ENCODE data around the gene SPTLC2. TPM values are rescaled to one million over a fixed set of nuclear protein-coding genes. Genes with fewer than 3 reads are reported as not detected.

Gene SPTLC2
- total and polyA plus RNA-seq, 2 donors (not counting 1 experiment from before 2014, with no cell fraction given): 22.8 to 25.9 TPM

DNA sequence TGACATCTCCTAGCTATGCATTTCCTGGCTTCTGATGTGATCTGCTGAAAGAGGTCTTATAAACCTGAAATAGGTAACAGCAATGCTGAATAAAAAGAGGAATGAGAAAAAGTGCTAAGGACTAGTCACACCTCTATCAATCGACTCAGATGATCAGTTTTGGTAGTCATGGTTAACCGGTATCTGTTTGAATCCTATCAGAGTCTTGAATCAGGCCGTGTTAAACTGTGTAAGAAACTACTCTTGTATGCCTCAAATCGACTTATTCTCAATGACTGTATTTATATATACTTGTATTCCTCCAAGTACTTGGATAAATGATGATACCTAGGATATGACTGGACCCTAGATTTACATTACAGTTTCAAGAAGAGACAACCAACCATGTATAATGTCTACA, 107.1 kb downstream of the SPTLC2 start:
- Histone ChIP-seq H3K9me3 (ENCODE audit: control insufficient read depth, insufficient read depth, low read depth, low read length) (no peaks in the 10 kb centered on the region), H3K27me3 (ENCODE audit: control insufficient read depth, insufficient read depth, low read length) (no peaks in the 10 kb centered on the region), H3K79me2 (ENCODE audit: control insufficient read depth, insufficient read depth, low read length) (no peaks in the 10 kb centered on the region), H3K4me3 (replicated peaks in 1 of 4; ENCODE audit: control extremely low read depth in 1 of 4, insufficient read depth in 1 of 4, low read depth in 3 of 4, low read length in 4 of 4) (no peak overlapping the region), H3K4me2 (ENCODE audit: extremely low read depth, insufficient read depth, low read length) (no peak overlapping the region), H4K20me1 (ENCODE audit: control insufficient read depth, extremely low read depth, insufficient read depth, low read length) (no peaks in the 10 kb centered on the region), H3K9ac (ENCODE audit: insufficient read depth, low read length) (no peak overlapping the region), H3K4me1 (ENCODE audit: control insufficient read depth, extremely low read depth, insufficient read depth, low read length) (no peaks in the 10 kb centered on the region), H3K27ac (ENCODE audit: insufficient read depth, low read length) (no peak overlapping the region), H2AFZ (ENCODE audit: low read length) (no peak overlapping the region), H3K36me3 (ENCODE audit: control insufficient read depth, insufficient read depth, low read length) (peaks cover 4% of the 10 kb centered on the region)
- DNase-seq (ENCODE audit: low read depth in 2 of 2): no peak
- no peak for TF ChIP-seq CTCF (conservative IDR thresholded peaks at IDR 0.05 in 1 of 2, IDR thresholded peaks at IDR 0.05 in 1 of 2; ENCODE audit: low read depth in 1 of 2, low read length in 2 of 2)

GRCh38 chr14:77508876-77509275, 107.6 kb downstream of the SPTLC2 start:
- TF ChIP-seq CTCF (conservative IDR thresholded peaks at IDR 0.05 in 1 of 2, IDR thresholded peaks at IDR 0.05 in 1 of 2; ENCODE audit: low read depth in 1 of 2, low read length in 2 of 2): no peak
- TF ChIP-seq EZH2 (IDR thresholded peaks at IDR 0.05; ENCODE audit: low read length, missing control alignments): no peak
- Histone ChIP-seq H3K9me3 (ENCODE audit: control insufficient read depth, insufficient read depth, low read depth, low read length) (no peaks in the 10 kb centered on the region), H3K27me3 (ENCODE audit: control insufficient read depth, insufficient read depth, low read length) (no peaks in the 10 kb centered on the region), H2AFZ (ENCODE audit: low read length) (no peak overlapping the region), H3K4me3 (replicated peaks in 1 of 4; ENCODE audit: control extremely low read depth in 1 of 4, insufficient read depth in 1 of 4, low read depth in 3 of 4, low read length in 4 of 4) (no peak overlapping the region), H3K9ac (ENCODE audit: insufficient read depth, low read length) (no peak overlapping the region), H3K4me1 (ENCODE audit: control insufficient read depth, extremely low read depth, insufficient read depth, low read length) (no peaks in the 10 kb centered on the region), H4K20me1 (ENCODE audit: control insufficient read depth, extremely low read depth, insufficient read depth, low read length) (no peaks in the 10 kb centered on the region), H3K79me2 (ENCODE audit: control insufficient read depth, insufficient read depth, low read length) (no peaks in the 10 kb centered on the region), H3K4me2 (ENCODE audit: extremely low read depth, insufficient read depth, low read length) (no peak overlapping the region), H3K27ac (ENCODE audit: insufficient read depth, low read length) (no peak overlapping the region), H3K36me3 (ENCODE audit: control insufficient read depth, insufficient read depth, low read length) (peaks cover 4% of the 10 kb centered on the region)
- DNase-seq (ENCODE audit: low read depth in 2 of 2): no peak

DNA sequence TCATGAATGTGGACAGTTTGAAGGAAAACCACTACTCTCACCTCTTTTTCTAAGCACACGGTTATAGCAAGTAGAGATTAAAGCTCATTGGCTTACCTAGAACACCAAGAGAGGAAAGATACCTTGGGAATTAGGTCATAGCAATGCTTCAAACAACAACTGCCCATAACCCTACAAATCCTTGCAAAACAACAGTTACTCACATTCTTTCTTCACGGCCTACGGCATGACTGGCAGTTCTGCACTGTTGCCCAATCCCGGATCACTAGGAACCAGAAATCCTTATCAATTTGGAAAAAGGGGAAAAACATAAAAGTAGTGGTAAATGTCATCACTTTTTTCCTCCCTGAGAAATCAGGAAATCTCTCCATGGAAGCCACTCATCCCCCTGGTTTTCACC, 108.2 kb downstream of the SPTLC2 start:
- no peak overlapping the region for H3K9ac ChIP-seq (ENCODE audit: insufficient read depth, low read length)
- no peak overlapping the region for H3K4me2 ChIP-seq (ENCODE audit: extremely low read depth, insufficient read depth, low read length)
- H3K79me2 ChIP-seq (ENCODE audit: control insufficient read depth, insufficient read depth, low read length): no peaks in the 10 kb centered on the region
- H3K9me3 ChIP-seq (ENCODE audit: control insufficient read depth, insufficient read depth, low read depth, low read length): no peaks in the 10 kb centered on the region
- H4K20me1 ChIP-seq (ENCODE audit: control insufficient read depth, extremely low read depth, insufficient read depth, low read length): no peaks in the 10 kb centered on the region
- TF ChIP-seq EZH2 (IDR thresholded peaks at IDR 0.05; ENCODE audit: low read length, missing control alignments): no peak
- TF ChIP-seq CTCF (conservative IDR thresholded peaks at IDR 0.05 in 1 of 2, IDR thresholded peaks at IDR 0.05 in 1 of 2; ENCODE audit: low read depth in 1 of 2, low read length in 2 of 2): no peak
- no peak overlapping the region for H2AFZ ChIP-seq (ENCODE audit: low read length)
- H3K36me3 ChIP-seq (ENCODE audit: control insufficient read depth, insufficient read depth, low read length): peaks cover 4% of the 10 kb centered on the region
- H3K27me3 ChIP-seq (ENCODE audit: control insufficient read depth, insufficient read depth, low read length): no peaks in the 10 kb centered on the region
- no peaks in the 10 kb centered on the region for H3K4me1 ChIP-seq (ENCODE audit: control insufficient read depth, extremely low read depth, insufficient read depth, low read length)
- H3K4me3 ChIP-seq (replicated peaks in 1 of 4; ENCODE audit: control extremely low read depth in 1 of 4, insufficient read depth in 1 of 4, low read depth in 3 of 4, low read length in 4 of 4): no peak overlapping the region
- no peak overlapping the region for H3K27ac ChIP-seq (ENCODE audit: insufficient read depth, low read length)
- DNase-seq (ENCODE audit: low read depth in 2 of 2): peak; percentile 43 to 76

All from fibroblast of lung (primary cell).